OCI-LY7 (cell line): ENCODE measurements around the gene EHBP1. TPM values are rescaled to one million over a fixed set of nuclear protein-coding genes. Genes with fewer than 3 reads are reported as not detected.
A peak's percentile ranks its signal among the peaks of the same experiment; 100 is the strongest.

Source experiments
- BruUV-seq: library from RNA; stranded (reverse); fragments of 400-500 nt; replicated peaks from 2 replicates; lab custom pipeline; 2021; lab: Mats Ljungman, UMichigan
- CTCF ChIA-PET: fragments of 300-600 bp; sonication (Branson Sonifier 250); formaldehyde crosslinking; loops from one replicate; lab custom pipeline; 2022; ENCODE audit warnings: antibody characterized with exemption; ENCODE audit not compliant: unreplicated experiment; lab: Charles Lee
- POLR2A ChIA-PET: fragments of 300-600 bp; sonication (Branson Sonifier 250); formaldehyde crosslinking; loops from one replicate; lab custom pipeline; 2022; ENCODE audit warnings: antibody characterized with exemption; lab: Charles Lee
- DNase-seq: peaks from one replicate; pipeline ENCODE4 v3.0.0-alpha.2; 2015; ENCODE audit warnings: low spot score
- H2AFZ ChIP-seq: fragments of 200-600 bp; sonication (generic), shearing (Covaris generic); 2 replicates; pipeline ENCODE4 v1.6.1; 2014; ENCODE audit warnings: mild to moderate bottlenecking, antibody characterized with exemption, low read length, moderate library complexity
- H3K27ac ChIP-seq: fragments of 200-600 bp; sonication (generic); 2 replicates; pipeline ENCODE4 v1.5.1; 2014; ENCODE audit warnings: mixed run types, low read depth, mild to moderate bottlenecking, moderate library complexity, low read length, inconsistent platforms; ENCODE audit not compliant: poor library complexity, severe bottlenecking
- H3K36me3 ChIP-seq: fragments of 200-600 bp; sonication (generic); 2 replicates; pipeline ENCODE4 v1.6.1; 2014; ENCODE audit warnings: mild to moderate bottlenecking, antibody characterized with exemption, low read length, moderate library complexity, mixed read lengths; ENCODE audit not compliant: insufficient read depth
- H3K4me1 ChIP-seq: fragments of 200-600 bp; sonication (generic); 2 replicates; pipeline ENCODE4 v1.5.1; 2014; ENCODE audit warnings: mild to moderate bottlenecking, low read length; ENCODE audit not compliant: insufficient read depth, poor library complexity, severe bottlenecking
- H3K4me2 ChIP-seq: fragments of 200-600 bp; sonication (generic); 2 replicates; pipeline ENCODE4 v1.6.1; 2014; ENCODE audit warnings: mild to moderate bottlenecking, low read length
- H3K4me3 ChIP-seq: fragments of 200-600 bp; sonication (generic); 2 replicates; pipeline ENCODE4 v1.5.1; 2014; ENCODE audit warnings: mild to moderate bottlenecking, low read depth, low read length; ENCODE audit not compliant: poor library complexity, severe bottlenecking
- H3K79me2 ChIP-seq: fragments of 200-600 bp; sonication (generic); 2 replicates; pipeline ENCODE4 v1.6.1; 2016; ENCODE audit warnings: low read depth, mild to moderate bottlenecking, low read length, moderate library complexity, mixed read lengths; ENCODE audit not compliant: insufficient read depth
- H3K9me2 ChIP-seq: fragments of 200-600 bp; sonication (generic); 2 replicates; pipeline ENCODE4 v1.6.1; 2016; ENCODE audit warnings: mild to moderate bottlenecking, low read length, mixed read lengths; ENCODE audit not compliant: insufficient read depth
- H3K9me3 ChIP-seq: fragments of 200-600 bp; sonication (generic); 2 replicates; pipeline ENCODE4 v1.6.1; 2014; ENCODE audit warnings: mild to moderate bottlenecking, mixed run types, low read length, mixed read lengths
- H4K20me1 ChIP-seq: fragments of 200-600 bp; sonication (generic); 2 replicates; pipeline ENCODE4 v1.6.1; 2014; ENCODE audit warnings: mild to moderate bottlenecking, antibody characterized with exemption, low read length, moderate library complexity, mixed read lengths; ENCODE audit not compliant: insufficient read depth
- CTCF ChIP-seq: fragments of 200-600 bp; sonication (generic); conservative IDR thresholded peaks from 2 replicates; pipeline ENCODE4 v1.5.1; 2014; ENCODE audit warnings: mild to moderate bottlenecking, antibody characterized with exemption, low read length, moderate library complexity, mixed read lengths
- EZH2phosphoT487 ChIP-seq: fragments of 200-600 bp; sonication (generic); IDR thresholded peaks from 2 replicates; pipeline ENCODE4 v1.6.1; 2018; ENCODE audit warnings: low read depth, borderline replicate concordance, mild to moderate bottlenecking, mixed run types, antibody characterized with exemption, low read length, moderate library complexity, mixed read lengths
- intact Hi-C: fragments of 100-400 bp; cut with micrococcal nuclease; formaldehyde crosslinking; loops from one replicate; pipeline ENCODE4 v1.10.0; 2022; ENCODE audit not compliant: unreplicated experiment
- total RNA-seq, 2 experiments: library from RNA; depleted of rRNA in 1 of 2; stranded (reverse); fragments of >200 nt in 1 of 2; shearing (Covaris generic) in 1 of 2; gene quantifications; 2 replicates each; pipeline ENCODE4 v1.2.3, GENCODE V29; 2014 to 2022

EHBP1 gene
- total RNA-seq, 2 experiments from 2014 or later = 26.8 to 34.1 TPM

DNA sequence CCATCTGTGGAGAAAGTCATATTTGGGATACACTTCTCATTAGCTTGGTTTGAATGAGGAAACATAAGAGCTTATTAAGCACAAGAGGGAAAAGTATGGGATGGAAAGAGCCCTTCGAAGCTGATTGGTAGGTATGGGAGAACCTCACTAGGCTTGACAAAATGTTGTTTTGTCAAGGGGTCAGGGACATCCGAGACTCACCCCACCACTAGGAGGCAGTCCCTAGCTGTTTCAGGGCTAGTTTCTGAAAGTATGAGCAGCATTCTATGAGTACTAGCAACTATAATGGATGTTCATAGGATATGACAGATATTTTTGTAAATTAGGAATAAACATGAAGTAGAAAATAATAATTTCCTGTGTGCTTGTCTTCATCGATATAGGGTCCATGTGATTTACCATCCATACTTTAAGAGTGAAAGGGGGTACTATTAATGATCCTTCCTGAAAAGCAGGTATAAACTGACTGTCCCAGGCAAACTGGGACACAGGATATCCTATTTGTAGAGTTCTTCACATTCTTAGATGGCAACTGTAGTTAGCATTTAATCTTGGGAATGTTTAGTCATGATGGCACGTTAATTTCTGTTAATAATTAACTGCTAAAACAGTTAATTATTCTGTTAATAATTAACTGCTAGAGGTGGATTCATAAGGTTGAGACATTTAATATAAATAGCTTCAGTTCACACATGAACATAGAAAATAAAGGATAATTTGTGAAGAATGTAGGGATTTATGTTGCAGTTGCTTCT is 373.5 kb downstream of the EHBP1 start:
- no peak overlapping the region for H2AFZ ChIP-seq
- TF ChIP-seq EZH2phosphoT487 (no peak), CTCF (peak; percentile 74)
- DNase-seq = peak; percentile 16
- H3K9me3 ChIP-seq = no peaks in the 10 kb centered on the region
- H3K4me1 ChIP-seq = no peaks in the 10 kb centered on the region
- no peak overlapping the region for H3K4me3 ChIP-seq
- no peaks in the 10 kb centered on the region for H3K79me2 ChIP-seq
- ChIA-PET CTCF (no interaction called here), POLR2A (interaction anchor here (0.6 to 1.4 kb wide), 2 partner anchors 13 to 30 kb away, joined by 6 to 12 read pairs; no protein-coding TSS in a partner anchor)
- intact Hi-C loops = loop anchor here (10.0 kb wide), 1 partner anchor 346 kb away; no protein-coding TSS in a partner anchor
- H3K27ac ChIP-seq = no peak overlapping the region
- H3K36me3 ChIP-seq = no peaks in the 10 kb centered on the region
- H3K4me2 ChIP-seq = no peak overlapping the region
- no peaks in the 10 kb centered on the region for H3K9me2 ChIP-seq
- no peaks in the 10 kb centered on the region for H4K20me1 ChIP-seq
- no TSS peak for BruUV-seq

DNA sequence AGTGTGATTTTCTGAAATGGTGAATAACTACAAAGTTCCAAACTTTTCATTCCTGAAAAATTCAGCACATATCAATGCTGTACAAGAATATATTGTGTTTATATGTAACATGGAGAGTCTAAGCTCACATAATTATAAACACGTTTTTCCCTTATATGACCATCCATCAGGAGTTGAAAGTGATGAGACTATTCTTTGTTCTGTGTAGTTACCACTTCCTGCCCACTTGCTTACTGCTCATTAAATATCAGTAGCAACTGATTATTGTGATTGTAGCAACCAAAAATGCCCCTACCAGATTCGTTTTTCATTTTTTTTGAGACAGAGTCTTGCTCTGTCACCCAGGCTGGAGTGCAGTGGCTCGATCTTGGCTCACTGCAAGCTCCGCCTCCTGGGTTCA is 375.9 kb downstream of the EHBP1 start:
- no TSS peak for BruUV-seq
- TF ChIP-seq EZH2phosphoT487 = no peak
- no peak for TF ChIP-seq CTCF
- Histone ChIP-seq H3K4me1 (no peaks in the 10 kb centered on the region), H4K20me1 (no peaks in the 10 kb centered on the region), H3K4me3 (no peak overlapping the region), H3K4me2 (no peak overlapping the region), H3K79me2 (no peaks in the 10 kb centered on the region), H3K9me2 (no peaks in the 10 kb centered on the region), H3K9me3 (no peaks in the 10 kb centered on the region), H3K36me3 (no peaks in the 10 kb centered on the region), H2AFZ (no peak overlapping the region), H3K27ac (no peak overlapping the region)
- intact Hi-C loops = no loop called here
- POLR2A ChIA-PET = no interaction called here
- no peak for DNase-seq
- CTCF ChIA-PET = no interaction called here

- CTCF ChIA-PET = no interaction called here
Observed at GRCh38 chr2:63086687-63087086, 381.2 kb downstream of the EHBP1 start.

More at GRCh38 chr2:63086687-63087086, 381.2 kb downstream of the EHBP1 start:
- H4K20me1 ChIP-seq = no peaks in the 10 kb centered on the region
- no peak for DNase-seq
- TF ChIP-seq EZH2phosphoT487 (no peak), CTCF (no peak)
- POLR2A ChIA-PET = no interaction called here
- H3K9me2 ChIP-seq = no peaks in the 10 kb centered on the region
- no peak overlapping the region for H2AFZ ChIP-seq
- BruUV-seq = no TSS peak
- H3K9me3 ChIP-seq = no peaks in the 10 kb centered on the region
- no peaks in the 10 kb centered on the region for H3K36me3 ChIP-seq
- no peaks in the 10 kb centered on the region for H3K79me2 ChIP-seq
- H3K4me3 ChIP-seq = no peak overlapping the region
- intact Hi-C loops = no loop called here
- no peaks in the 10 kb centered on the region for H3K4me1 ChIP-seq
- no peak overlapping the region for H3K4me2 ChIP-seq
- no peak overlapping the region for H3K27ac ChIP-seq
